GM23248 (cell line): ENCODE measurements around the gene PDIA4.

Experiments
- EZH2 ChIP-seq: fragments of 200-600 bp; sonication (generic); IDR thresholded peaks from 2 replicates; pipeline ENCODE4 v1.6.1; 2018; ENCODE audit warnings: antibody characterized with exemption, mild to moderate bottlenecking; ENCODE audit not compliant: insufficient read depth, poor library complexity, severe bottlenecking
- EZH2phosphoT487 ChIP-seq: fragments of 200-600 bp; sonication (generic); IDR thresholded peaks from 2 replicates; pipeline ENCODE4 v1.6.1; 2018; ENCODE audit warnings: antibody characterized with exemption, moderate library complexity, mild to moderate bottlenecking, low read depth; ENCODE audit not compliant: insufficient read depth

DNA sequence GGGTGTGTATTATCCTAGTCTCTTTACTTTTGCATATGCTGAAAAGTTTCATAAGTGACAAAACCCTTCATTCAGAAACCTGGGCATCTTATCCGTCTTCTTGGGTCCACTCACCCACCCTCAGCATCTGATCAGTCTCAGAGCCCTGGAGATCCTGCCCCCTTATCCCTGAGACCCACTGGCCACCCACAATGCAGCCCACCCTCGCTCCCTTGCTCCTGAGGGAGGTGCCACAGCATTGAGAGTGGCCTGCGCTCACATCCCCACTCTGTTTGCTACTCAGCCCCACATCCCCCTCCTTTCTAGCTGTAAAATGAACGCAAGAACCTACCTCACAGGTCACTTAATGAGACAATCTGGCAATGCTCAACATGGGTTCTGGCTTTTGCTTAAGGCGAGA, 27.3 kb downstream of the PDIA4 start:
- TF ChIP-seq EZH2 (no peak), EZH2phosphoT487 (no peak)
